ENCODE results near the gene SAFB.

The SAFB gene

DNA sequence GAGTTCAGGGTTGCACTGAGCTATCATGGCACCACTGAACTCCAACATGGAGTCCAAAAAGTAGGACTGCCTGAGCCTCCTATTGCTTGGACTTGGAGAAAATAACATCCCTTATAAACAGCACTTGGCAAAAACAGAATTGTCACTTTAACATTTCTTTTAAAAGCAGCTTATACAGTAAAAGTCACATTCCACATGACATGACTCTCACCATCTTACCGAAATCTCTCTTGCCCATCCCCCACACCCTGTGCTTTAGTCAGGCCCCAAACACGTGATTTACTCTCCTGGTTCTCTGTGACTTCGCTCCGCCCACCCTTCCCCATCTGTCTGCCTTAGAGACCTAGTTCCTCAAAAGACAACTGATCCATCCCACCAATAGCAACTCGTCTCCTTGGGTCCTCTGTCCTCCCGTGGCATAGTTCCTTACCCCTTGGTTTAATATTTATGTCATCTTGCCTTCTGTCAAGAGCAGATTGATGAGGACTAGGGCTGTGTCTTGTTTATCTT is 4.6 kb downstream of the SAFB start:
- DNase-seq (ENCODE audit: low read depth, low spot score): no peak

DNA sequence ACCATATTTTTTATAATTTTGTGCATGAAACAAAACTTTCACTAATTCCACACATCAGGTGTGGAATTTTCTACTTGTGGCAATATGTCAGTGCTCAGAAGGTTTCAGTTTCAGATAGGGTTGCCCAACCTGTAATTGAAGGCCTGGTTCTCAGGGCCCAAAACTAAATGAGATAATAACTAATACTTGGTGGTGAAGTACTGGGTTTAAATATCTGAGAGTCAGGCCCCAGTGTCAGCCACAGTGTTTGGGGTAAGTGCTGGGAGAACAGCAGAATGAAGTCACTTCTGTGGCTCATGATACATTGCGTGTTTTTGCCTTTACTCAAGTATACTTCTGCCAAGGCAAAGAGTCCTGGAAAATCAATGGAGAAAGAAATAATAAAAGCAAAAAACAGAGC is 5.6 kb downstream of the SAFB start:
- DNase-seq (ENCODE audit: low read depth, low spot score): no peak

DNA sequence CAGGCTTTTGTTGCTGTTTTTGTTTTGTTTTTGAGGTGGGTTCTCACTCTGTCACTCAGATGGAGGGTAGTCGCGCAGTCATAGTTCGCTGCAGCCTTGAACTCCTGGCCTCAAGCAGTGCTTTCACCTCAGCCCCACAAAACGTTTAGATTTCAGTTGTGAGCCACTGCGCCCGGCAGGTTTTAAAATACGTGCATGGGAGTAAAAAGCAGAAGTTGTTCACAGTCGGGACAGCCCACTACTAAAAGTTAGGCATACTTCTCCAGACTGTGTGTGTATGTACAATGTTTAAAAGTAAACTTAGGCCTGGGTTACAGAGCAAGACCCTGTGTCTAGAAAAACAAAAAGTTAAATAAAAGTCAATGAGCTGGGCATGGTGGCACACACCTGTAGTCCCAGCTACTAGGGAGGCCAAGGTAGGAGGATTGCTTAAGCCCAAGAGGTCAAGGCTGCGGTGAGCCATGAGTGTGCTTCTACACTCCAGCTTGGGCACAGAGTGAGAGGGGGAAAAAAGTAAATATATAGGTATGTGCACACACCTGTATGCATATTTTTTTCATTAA is 6.1 kb downstream of the SAFB start:
- DNase-seq (ENCODE audit: low read depth, low spot score): no peak

DNA sequence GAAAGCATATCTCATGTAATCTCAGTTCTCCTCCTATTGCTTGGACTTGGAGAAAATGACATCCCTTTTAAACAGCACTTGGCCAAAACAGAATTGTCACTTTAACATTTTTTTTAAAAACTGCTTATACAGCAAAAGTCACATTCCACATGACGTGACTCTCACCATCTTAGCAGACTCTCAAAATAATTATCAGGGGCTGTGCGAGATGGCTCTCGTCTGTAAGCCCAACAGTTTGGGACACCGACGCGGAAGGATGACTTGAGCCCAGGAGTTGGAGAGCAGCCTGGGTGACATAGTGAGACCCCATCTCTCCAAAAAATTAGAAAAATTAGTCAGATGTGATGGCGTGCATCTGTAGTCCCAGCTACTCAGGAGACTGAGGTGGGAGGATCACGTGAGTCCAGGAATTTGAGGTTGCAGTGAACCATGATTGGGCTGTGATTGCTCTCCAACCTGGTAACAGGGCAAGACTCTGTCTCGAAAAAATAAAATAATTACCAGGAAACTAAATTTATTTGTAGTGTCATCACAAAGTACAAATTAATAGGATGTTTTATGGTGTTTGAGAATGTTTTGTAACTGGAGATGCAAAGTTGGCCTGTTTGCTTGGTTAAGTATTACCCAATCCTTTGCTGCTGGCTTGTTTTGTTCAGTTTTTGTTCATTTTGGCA is 8.8 kb downstream of the SAFB start:
- no peak for DNase-seq (ENCODE audit: low read depth, low spot score)

DNA sequence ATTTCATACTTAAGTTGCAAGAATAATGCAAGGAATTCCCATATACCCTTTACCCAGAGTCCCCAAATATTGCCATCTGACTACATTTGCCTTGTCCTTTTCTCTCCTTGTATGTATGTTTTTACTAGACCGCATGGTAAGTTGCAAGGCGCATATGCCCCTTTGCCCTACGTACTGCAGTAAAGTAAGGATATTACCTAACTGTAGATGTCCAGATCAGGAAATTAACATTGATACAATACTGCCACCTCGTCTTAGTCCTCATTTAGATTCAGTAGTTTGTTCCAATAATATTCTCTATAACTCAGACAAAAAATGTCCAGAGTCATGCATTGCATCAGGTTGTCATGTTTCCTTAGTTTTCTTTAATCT is 9.3 kb downstream of the SAFB start:
- no peak for DNase-seq (ENCODE audit: low read depth, low spot score)

DNA sequence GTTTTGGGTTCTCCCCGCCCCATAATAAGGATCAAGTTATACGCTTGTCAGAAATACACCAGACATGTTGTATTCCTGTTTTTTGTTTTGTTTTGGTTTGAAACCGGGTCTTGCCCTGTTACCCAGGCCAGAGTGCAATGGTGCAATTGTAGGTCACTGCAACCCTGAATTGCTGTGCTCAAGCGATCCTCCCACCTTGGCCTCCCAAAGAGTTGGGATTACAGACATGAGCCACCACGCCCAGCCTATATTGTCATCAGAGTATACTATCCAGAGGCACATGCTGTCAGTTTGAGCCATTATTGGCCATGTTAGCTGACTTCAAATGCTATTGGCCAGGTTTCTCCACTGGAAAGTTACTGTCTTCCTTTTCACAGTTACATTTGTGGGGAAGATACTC is 9.8 kb downstream of the SAFB start:
- no peak for DNase-seq (ENCODE audit: low read depth, low spot score)

DNA sequence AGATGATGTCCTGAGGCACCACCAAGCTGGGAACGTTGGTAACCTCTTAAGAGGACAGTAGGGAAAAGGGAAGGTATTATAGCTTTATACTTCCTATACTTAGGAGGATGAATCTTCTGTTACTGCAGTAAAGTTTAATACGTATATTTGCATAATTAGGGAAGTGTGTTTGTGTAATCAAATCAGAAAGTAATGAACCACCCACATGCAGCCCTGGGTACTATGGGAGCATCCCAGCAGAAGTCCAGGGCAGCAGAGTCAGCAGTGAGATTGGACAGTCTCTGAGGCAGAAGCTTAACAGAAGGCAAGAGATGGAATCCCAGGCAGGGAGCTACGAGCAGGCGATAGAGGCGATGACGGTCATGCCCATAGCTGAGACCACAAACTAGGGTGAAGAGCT is 12.5 kb downstream of the SAFB start:
- DNase-seq (ENCODE audit: low read depth, low spot score): no peak

DNA sequence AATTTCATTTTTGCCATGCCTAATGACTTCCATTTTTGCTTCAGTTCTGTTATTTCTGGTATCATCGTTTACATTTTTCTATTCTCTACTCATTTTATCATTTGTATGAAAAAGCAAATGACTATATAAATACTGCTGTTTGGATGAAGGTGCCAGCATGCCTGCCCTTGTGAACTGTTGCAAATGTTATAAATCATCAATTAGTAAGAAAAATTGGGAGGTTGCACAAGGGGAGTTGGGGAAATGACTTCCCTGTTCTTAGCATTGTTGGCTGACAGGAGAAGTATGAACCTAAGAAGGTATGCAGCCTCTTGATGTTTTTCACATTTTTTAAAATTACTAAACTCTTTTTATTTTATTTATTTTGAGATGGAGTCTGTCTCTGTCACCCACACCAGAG is 15.1 kb downstream of the SAFB start:
- no peak for DNase-seq (ENCODE audit: low read depth, low spot score)

DNA sequence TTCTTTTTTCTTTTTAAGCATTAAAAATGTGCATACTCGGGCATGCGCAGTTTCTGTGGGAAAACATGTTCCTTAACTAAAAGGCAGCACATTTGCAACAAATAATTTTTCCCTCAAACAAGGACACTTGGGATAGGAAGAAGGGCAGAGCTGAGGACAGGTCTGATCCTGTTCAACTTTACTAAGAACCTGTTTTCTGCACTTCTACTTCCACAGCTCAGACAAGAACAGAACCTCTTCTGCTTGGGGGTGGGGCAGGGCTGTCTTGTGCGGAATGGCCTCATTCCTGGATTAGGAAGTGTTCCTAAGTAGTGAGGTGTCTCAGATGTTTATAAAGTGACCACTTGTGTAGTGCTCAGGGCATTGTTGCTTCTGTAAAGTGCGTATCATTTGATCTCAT is 18.3 kb downstream of the SAFB start:
- no peak for DNase-seq (ENCODE audit: low read depth, low spot score)

DNA sequence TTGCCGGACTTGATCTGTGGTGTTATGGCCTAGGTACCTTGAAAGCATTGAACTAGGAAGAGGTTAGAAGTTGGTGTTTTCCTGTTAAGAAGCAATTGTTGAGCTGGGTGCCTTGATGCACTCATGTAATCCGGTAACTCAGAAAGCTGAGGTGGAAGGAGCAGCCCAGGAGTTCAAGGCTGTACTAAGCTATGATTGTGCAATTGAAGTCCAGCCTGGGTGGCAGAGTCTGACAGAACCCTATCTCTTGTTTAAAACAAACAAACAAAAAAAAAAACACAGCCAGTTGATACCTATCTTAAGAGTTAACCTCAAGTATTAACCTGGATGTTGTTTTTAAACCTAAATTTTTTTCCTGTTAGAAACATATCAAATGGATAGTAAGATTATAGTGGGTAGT is 19.3 kb downstream of the SAFB start:
- DNase-seq (ENCODE audit: low read depth, low spot score): no peak

DNA sequence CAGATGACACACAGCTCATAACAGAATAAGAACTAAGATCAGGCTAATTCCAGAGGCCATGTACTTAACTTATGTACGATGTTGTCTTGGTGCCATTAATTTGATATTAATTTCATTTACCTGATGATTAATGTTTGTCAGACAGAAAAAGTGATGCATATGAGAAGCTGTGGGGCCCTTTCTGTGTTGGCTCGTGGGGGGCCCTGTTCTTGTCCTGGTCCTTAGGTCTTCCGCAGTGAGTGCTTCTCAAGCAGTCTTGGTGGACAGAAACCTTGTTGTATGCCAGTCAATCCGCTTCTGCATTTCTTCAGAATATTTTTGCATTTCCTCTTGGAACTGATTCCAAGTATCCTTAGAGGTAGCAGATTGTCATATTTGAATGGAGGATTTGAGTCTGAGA is 20.2 kb downstream of the SAFB start:
- DNase-seq (ENCODE audit: low read depth, low spot score): no peak

DNA sequence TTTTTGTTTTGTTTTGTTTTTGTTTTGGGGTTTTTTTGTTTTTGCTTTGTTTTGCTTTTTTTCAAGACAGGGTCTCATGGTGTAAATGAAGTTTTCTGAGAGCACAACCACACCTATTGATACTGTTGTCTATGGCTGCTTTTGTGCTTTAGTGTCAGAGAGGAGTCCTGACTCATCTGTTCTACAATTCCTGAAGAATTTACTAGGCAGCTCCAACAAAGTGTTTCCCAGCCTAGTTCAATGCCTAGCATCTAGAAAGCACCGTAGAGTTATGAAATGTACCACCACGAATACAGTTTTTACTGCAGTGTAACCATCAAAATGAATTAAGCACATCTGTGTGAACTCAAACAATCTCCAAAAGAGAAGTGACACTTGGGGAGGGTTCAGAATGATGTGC is 21.2 kb downstream of the SAFB start:
- no peak for DNase-seq (ENCODE audit: low read depth, low spot score)

DNA sequence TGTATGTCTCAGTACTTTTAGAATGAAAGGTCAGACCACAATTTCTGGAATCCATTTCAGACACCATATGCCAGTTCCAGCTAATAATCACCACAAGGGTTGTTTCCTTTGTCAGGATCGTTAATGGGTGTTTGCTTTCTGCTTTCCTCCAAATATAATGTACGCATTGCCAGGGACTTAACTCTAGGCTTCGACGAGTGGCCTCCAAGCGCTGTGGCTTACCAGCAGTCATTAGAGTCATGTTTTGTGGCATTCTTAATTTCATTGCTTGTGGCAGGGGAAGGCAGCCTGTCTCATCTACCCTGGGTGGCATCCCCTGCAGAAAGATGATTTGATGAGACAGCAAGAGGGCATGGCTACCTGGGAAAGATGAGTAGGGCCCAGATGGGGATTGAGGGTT is 22.5 kb downstream of the SAFB start:
- no peak for DNase-seq (ENCODE audit: low read depth, low spot score)

DNA sequence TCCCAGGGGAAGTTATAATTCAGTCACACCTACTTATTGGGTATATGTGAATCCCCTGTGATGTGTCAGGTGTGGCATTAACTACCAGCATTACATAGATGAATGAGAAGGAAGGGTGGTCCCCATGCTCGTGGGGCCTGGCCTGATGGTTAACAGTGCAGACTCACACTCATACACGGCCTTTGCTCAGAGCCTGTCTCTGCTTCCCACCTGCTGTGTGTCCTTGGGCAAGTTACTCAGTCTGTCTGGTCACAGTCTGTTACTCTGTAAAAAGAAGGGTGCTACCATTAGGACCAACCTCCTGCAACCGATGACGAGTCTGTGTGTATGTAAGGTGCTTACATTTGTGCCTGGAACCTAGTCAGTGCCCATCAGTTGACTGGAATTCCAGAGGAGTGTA is 23.8 kb downstream of the SAFB start:
- no peak for DNase-seq (ENCODE audit: low read depth, low spot score)

DNA sequence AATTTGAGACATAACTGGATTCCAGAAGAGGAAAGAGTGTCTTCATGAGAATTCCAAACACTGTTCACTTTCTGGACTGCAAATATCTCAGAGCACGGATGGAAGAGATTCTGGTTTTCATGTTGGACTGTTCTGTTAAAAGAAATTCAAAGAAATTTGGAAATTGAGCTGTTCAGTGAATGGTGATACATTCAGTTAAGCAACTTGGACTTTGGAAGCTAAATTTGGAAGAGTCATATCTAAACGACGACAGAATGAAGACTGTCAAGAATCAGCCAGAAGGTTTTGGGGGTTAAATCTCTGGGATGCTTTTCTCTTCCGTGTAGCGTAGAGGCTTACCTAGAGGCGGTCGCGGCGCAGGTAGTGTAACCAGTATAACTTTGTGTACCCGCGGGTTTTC is 25.6 kb downstream of the SAFB start:
- no peak for DNase-seq (ENCODE audit: low read depth, low spot score)

DNA sequence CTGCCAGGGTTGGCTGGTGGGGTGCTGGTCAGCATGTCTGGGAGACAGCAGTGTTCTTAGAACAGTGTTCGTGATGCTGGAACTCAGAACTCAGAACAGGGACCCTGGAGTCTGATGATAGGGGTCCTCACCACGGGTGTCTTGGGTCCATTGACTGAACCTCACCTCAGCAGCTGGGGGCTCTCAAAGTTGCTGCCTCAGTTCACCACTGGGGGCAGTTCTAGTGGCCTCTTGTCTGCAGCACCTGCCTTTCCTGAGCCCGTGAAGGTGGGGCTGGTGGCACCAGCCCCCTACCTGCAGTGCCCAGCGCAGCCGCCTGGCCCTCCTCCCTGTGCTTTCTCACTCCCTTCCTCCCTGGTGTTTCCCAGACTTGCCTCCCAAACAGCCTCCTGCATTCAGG is 28.5 kb downstream of the SAFB start:
- no peak for DNase-seq (ENCODE audit: low read depth, low spot score)

DNA sequence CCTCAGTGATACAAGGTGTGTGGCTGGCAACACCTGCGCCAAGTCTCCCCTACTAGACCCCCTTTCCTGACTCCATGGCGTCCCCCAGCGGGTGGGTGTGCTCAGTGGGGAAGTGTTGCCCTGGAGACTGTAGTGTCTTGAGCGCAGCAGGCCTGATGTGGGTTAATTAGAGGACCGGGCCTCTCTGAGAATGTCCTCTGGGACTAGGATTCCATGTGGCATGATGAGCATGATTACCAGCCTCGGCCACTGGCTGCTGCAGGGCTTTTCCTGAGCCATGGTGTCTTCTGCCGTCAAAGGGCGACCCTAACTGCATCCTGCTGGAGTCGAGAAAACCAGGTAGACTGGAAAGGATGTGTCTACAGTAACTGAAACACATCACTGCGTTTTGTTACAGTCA is 29.4 kb downstream of the SAFB start:
- no peak for DNase-seq (ENCODE audit: low read depth, low spot score)

DNA sequence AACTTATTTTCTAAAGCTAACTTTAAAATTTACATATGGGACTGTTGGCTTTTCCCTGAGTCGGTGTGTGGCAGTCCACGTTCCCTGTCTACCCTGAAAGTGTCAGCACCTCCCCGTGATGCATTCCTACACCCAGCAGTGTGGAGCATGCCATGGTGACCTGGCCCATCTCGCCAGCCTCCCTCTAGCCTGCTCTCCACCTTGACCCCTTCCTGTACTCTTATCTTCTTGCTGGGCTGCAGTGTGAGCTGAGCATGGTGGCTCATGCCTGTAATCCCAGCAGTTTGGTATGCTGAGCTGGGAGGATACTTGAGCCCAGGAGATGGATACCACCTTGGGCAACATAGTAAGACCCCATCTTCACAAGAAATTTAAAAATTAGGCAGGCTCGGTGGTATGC is 32.0 kb downstream of the SAFB start:
- no peak for DNase-seq (ENCODE audit: low read depth, low spot score)

DNA sequence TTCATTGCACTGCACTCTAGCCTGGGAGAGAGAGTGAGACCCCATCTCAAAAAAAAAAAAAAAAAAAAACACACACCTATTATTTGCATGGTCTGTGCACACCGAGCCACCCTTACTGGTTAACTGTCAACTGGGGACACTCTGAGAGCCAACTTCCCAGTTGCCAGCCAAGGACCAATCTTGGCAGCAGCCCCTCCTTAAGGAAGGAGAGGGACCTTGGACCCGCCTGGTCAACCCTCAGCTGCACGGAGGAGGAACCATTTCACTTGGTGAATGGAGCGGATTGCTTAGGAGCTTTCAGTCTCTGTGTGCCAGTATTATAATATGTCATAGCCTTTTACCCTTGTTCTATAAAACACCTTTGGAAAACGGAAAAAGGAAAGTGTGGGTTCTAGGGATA is 32.5 kb downstream of the SAFB start:
- DNase-seq (ENCODE audit: low read depth, low spot score): no peak

DNA sequence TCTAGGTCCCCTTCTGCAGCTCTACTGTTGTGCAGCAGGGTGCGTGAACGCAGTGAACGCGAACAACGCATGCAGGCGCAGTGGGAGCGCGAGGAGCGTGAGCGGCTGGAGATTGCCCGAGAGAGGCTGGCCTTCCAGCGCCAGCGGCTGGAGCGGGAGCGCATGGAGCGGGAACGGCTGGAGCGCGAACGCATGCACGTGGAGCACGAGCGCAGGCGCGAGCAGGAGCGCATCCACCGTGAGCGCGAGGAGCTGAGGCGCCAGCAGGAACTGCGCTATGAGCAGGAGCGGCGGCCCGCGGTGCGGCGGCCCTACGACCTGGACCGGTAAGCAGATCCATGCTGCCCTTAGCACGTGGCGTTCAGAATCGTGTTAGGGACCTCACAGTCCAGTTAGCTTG is 38.6 kb downstream of the SAFB start:
- no peak for DNase-seq (ENCODE audit: low read depth, low spot score)

DNA sequence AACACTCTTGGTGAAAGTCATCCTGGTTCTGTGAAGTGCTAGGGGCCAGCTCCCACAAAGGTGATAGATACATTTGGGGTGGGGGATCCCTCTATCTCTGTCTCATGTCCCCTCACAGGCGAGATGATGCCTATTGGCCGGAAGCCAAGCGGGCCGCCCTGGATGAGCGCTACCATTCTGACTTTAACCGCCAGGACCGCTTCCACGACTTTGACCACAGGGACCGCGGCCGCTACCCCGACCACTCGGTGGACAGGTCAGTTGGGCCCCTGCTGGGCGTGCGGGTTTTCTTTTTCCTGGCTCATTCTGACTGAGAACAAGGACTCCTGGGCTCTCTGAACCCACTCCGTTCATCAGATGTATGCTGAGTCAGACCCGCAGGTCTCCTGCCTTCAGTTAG is 41.0 kb downstream of the SAFB start:
- DNase-seq (ENCODE audit: low read depth, low spot score): no peak

DNA sequence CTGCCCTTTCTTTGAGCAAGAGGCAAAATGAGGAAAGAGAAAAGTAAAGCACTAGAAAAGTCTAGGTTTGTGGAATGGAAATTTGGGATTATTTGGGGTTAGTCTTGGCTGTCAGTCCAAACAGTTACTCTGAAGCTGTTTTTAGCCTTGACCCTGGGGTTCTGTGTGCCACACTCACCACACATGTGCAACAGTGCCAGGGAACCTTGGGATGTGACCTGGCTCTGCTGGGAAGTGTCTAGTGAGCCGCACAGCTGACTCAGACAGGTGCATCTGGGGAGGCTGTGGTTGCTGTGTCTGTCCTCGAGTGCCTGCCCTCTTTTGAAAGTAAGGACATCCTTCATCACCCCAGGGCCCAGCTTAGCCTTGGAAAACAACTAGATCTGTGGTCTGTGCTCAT is 41.6 kb downstream of the SAFB start:
- no peak for DNase-seq (ENCODE audit: low read depth, low spot score)

DNA sequence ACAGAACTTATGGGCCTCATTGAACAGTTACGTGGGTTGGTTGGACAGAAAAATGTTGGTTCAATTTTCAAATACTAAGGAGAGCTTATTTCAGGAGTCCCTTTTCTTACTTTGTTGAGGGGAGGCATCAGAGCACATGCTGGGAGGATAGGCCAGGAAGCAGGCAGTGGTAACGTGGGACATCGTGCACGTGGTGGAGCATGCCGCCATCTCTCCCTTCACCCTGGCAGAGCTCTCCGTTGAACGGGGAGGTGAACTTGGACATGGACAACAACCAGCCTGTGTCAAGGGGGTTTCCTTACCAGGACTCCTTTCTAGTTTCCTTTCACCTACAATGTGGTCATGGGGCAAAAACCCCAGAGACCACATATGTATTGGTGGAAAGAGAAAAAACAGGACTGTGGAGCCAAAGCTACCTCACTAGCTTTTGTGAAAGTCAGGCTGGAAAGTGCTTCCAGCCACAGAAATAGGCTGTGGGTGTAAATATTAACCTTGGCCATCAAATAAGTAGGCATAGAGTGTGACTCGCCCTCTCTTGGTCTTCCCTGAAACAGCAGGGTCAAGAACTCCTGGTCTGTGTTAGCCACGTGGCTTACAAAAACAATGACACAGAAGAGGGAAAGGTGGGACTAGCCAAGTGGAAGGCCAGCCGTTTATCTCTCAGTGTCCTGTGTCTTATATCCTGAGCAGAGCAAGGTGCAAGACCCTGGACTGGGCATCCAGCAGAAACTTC is 43.1 kb downstream of the SAFB start:
- no peak for DNase-seq (ENCODE audit: low read depth, low spot score)

Data from activated CD4-positive, CD25-positive, alpha-beta regulatory T cell treated with anti-CD3 and anti-CD28 coated beads, Interleukin-2, amount 50 U/mL, for 16 hours (primary cell).